ENCODE measurements around the gene TFDP1.

Gene TFDP1

GRCh38 chr13:113632706-113633484 lies 48.3 kb downstream of the TFDP1 start:
- TF ChIP-seq, protein P1, sequence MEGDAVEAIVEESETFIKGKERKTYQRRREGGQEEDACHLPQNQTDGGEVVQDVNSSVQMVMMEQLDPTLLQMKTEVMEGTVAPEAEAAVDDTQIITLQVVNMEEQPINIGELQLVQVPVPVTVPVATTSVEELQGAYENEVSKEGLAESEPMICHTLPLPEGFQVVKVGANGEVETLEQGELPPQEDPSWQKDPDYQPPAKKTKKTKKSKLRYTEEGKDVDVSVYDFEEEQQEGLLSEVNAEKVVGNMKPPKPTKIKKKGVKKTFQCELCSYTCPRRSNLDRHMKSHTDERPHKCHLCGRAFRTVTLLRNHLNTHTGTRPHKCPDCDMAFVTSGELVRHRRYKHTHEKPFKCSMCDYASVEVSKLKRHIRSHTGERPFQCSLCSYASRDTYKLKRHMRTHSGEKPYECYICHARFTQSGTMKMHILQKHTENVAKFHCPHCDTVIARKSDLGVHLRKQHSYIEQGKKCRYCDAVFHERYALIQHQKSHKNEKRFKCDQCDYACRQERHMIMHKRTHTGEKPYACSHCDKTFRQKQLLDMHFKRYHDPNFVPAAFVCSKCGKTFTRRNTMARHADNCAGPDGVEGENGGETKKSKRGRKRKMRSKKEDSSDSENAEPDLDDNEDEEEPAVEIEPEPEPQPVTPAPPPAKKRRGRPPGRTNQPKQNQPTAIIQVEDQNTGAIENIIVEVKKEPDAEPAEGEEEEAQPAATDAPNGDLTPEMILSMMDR (IDR thresholded peaks at IDR 0.05; ENCODE audit: poor library complexity, severe bottlenecking) = no peak
- Histone ChIP-seq H3K27me3 (ENCODE audit: insufficient read depth, poor library complexity, severe bottlenecking) (no peaks in the 10 kb centered on the region), H3K9me3 (ENCODE audit: severe bottlenecking) (no peaks in the 10 kb centered on the region), H3K36me3 (ENCODE audit: low read depth) (peaks cover 79% of the 10 kb centered on the region), H3K27ac (ENCODE audit: poor library complexity, severe bottlenecking) (no peak overlapping the region), H3K4me1 (ENCODE audit: insufficient read depth, poor library complexity, severe bottlenecking) (no peaks in the 10 kb centered on the region), H3K4me3 (ENCODE audit: severe bottlenecking) (no peak overlapping the region)
- ATAC-seq (ENCODE audit: low read depth) = no peak
- DNase-seq (ENCODE audit: low spot score) = peak; percentile 26

DNA sequence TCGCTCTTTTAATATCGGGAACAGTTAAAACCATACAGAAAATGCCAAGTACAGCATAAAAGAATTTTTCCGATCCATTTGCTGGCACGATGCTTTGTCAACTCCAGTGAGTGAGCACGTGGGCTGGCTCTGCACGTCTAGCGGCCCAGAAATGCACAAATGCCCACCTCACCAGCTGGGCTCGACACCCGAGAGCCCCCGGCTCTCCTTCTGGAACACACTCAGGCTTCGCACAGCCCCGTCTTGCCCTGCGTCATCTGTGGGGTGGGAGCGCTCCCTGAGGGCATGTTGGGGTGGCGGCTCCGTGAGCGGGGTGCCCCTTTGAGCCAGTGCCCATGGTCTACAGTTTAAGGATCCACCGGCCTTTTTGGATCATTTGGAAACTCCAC lies 48.9 kb downstream of the TFDP1 start:
- Histone ChIP-seq H3K36me3 (ENCODE audit: low read depth) (peaks cover 85% of the 10 kb centered on the region), H3K4me3 (ENCODE audit: severe bottlenecking) (no peak overlapping the region), H3K27ac (ENCODE audit: poor library complexity, severe bottlenecking) (no peak overlapping the region), H3K27me3 (ENCODE audit: insufficient read depth, poor library complexity, severe bottlenecking) (no peaks in the 10 kb centered on the region), H3K9me3 (ENCODE audit: severe bottlenecking) (no peaks in the 10 kb centered on the region), H3K4me1 (ENCODE audit: insufficient read depth, poor library complexity, severe bottlenecking) (no peaks in the 10 kb centered on the region)
- peak; percentile 43 for DNase-seq (ENCODE audit: low spot score)
- no peak for ATAC-seq (ENCODE audit: low read depth)
- TF ChIP-seq, protein P1 (IDR thresholded peaks at IDR 0.05; ENCODE audit: poor library complexity, severe bottlenecking) = no peak

- Histone ChIP-seq H3K27ac (ENCODE audit: poor library complexity, severe bottlenecking) (no peak overlapping the region), H3K27me3 (ENCODE audit: insufficient read depth, poor library complexity, severe bottlenecking) (no peaks in the 10 kb centered on the region), H3K4me3 (ENCODE audit: severe bottlenecking) (no peak overlapping the region), H3K36me3 (ENCODE audit: low read depth) (peaks cover 91% of the 10 kb centered on the region), H3K4me1 (ENCODE audit: insufficient read depth, poor library complexity, severe bottlenecking) (no peaks in the 10 kb centered on the region), H3K9me3 (ENCODE audit: severe bottlenecking) (no peaks in the 10 kb centered on the region)
- DNase-seq (ENCODE audit: low spot score) = peak; percentile 5
- no peak for ATAC-seq (ENCODE audit: low read depth)
- TF ChIP-seq, protein P1 (IDR thresholded peaks at IDR 0.05; ENCODE audit: poor library complexity, severe bottlenecking) = no peak
Measured at GRCh38 chr13:113634279-113635047, 49.9 kb downstream of the TFDP1 start.

- no peak for ATAC-seq (ENCODE audit: low read depth)
- H3K9me3 ChIP-seq (ENCODE audit: severe bottlenecking) = no peaks in the 10 kb centered on the region
- H3K36me3 ChIP-seq (ENCODE audit: low read depth) = peaks cover 91% of the 10 kb centered on the region
- TF ChIP-seq, protein P1 (IDR thresholded peaks at IDR 0.05; ENCODE audit: poor library complexity, severe bottlenecking) = no peak
- H3K27me3 ChIP-seq (ENCODE audit: insufficient read depth, poor library complexity, severe bottlenecking) = no peaks in the 10 kb centered on the region
- no peak overlapping the region for H3K27ac ChIP-seq (ENCODE audit: poor library complexity, severe bottlenecking)
- peak; percentile 34 for DNase-seq (ENCODE audit: low spot score)
- no peak overlapping the region for H3K4me3 ChIP-seq (ENCODE audit: severe bottlenecking)
- no peaks in the 10 kb centered on the region for H3K4me1 ChIP-seq (ENCODE audit: insufficient read depth, poor library complexity, severe bottlenecking)
Measured at GRCh38 chr13:113635048-113635420, 50.5 kb downstream of the TFDP1 start.

Measured in RWPE2 (cell line).